ENCODE data around the gene SWAP70. TPM values are rescaled to one million over a fixed set of nuclear protein-coding genes. Genes with fewer than 3 reads are reported as not detected.
A peak's percentile ranks its signal among the peaks of the same experiment; 100 is the strongest.

The SWAP70 gene
- total RNA-seq, 4 donors from 2014 or later, result 29.7 to 53.6 (median 38.8) TPM

DNA sequence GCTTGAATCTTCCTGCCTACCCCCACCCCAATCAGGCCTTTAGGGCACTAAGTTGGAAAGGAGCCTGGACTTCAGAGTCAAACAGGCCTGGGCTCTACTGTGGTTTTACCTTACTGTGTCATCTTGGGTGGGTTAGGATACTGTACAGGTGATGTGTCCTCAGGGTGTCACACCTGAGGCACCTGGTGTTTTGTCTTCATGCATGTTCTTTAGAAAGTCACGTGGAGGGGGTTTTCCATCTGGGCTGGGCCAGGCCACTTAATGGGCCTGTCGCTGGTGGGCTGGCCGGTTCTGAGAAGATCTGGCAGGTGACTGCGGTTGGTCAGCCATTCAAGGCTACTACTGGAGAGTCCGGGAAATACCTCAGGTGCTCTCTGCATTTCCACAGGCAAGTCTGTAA, 92.6 kb downstream of the SWAP70 start:
- no peaks in the 10 kb centered on the region for H3K36me3 ChIP-seq
- peaks cover 20 to 67% of the 10 kb centered on the region in 2 donors for H3K4me1 ChIP-seq
- peak overlapping the region in 2 of 3 donors; percentile 33 to 51 for H3K27ac ChIP-seq
- intact Hi-C loops (cut with DNase I), result loop anchor here (5.0 to 10.0 kb wide), 3 partner anchors 216 to 566 kb away; no protein-coding TSS in a partner anchor
- no peak overlapping the region for H3K4me3 ChIP-seq (replicated peaks in 1 of 3)
- no peaks in the 10 kb centered on the region for H3K9me3 ChIP-seq
- peak; percentile 54 to 59 for DNase-seq
- TF ChIP-seq POLR2A (IDR thresholded peaks at IDR 0.05), result no peak
- TF ChIP-seq, protein P1, sequence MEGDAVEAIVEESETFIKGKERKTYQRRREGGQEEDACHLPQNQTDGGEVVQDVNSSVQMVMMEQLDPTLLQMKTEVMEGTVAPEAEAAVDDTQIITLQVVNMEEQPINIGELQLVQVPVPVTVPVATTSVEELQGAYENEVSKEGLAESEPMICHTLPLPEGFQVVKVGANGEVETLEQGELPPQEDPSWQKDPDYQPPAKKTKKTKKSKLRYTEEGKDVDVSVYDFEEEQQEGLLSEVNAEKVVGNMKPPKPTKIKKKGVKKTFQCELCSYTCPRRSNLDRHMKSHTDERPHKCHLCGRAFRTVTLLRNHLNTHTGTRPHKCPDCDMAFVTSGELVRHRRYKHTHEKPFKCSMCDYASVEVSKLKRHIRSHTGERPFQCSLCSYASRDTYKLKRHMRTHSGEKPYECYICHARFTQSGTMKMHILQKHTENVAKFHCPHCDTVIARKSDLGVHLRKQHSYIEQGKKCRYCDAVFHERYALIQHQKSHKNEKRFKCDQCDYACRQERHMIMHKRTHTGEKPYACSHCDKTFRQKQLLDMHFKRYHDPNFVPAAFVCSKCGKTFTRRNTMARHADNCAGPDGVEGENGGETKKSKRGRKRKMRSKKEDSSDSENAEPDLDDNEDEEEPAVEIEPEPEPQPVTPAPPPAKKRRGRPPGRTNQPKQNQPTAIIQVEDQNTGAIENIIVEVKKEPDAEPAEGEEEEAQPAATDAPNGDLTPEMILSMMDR (IDR thresholded peaks at IDR 0.05), result no peak
- WGBS, 2 donors, result 30 to 47% methylated on average over 2 to 5 of the region's 5 CpGs
- no peaks in the 10 kb centered on the region for H3K27me3 ChIP-seq

DNA sequence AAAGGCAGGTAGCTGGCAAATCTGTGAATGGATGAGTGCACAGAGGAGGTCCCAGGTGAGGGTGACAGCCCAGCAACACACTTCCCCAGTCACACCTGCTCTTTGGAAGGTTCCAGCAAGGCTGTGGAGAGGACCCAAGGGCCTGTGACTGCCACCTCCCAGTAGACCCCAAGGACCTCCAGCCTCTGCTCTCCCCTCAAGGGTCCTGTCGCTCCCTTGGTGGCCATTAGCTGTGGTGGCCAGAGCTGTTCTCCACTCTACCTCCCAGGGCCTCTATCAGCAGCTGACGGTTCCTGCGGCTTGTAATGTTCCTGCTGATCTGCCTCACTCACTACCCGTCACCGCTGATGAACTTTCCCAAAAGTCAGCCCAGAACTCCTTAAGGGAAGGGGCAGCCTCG, 93.0 kb downstream of the SWAP70 start:
- 92 to 95% methylated on average over 6 of the region's 6 CpGs for WGBS, 2 donors
- peak overlapping the region in 2 of 3 donors; percentile 33 to 51 for H3K27ac ChIP-seq
- no peaks in the 10 kb centered on the region for H3K9me3 ChIP-seq
- intact Hi-C loops (cut with DNase I), result loop anchor here (5.0 to 10.0 kb wide), 3 partner anchors 215 to 565 kb away; no protein-coding TSS in a partner anchor
- H3K4me3 ChIP-seq (replicated peaks in 1 of 3), result no peak overlapping the region
- no peaks in the 10 kb centered on the region for H3K27me3 ChIP-seq
- no peak for TF ChIP-seq POLR2A (IDR thresholded peaks at IDR 0.05)
- TF ChIP-seq, protein P1 (IDR thresholded peaks at IDR 0.05), result no peak
- no peaks in the 10 kb centered on the region for H3K36me3 ChIP-seq
- H3K4me1 ChIP-seq, result peaks cover 20 to 67% of the 10 kb centered on the region in 2 donors
- DNase-seq, result no peak

DNA sequence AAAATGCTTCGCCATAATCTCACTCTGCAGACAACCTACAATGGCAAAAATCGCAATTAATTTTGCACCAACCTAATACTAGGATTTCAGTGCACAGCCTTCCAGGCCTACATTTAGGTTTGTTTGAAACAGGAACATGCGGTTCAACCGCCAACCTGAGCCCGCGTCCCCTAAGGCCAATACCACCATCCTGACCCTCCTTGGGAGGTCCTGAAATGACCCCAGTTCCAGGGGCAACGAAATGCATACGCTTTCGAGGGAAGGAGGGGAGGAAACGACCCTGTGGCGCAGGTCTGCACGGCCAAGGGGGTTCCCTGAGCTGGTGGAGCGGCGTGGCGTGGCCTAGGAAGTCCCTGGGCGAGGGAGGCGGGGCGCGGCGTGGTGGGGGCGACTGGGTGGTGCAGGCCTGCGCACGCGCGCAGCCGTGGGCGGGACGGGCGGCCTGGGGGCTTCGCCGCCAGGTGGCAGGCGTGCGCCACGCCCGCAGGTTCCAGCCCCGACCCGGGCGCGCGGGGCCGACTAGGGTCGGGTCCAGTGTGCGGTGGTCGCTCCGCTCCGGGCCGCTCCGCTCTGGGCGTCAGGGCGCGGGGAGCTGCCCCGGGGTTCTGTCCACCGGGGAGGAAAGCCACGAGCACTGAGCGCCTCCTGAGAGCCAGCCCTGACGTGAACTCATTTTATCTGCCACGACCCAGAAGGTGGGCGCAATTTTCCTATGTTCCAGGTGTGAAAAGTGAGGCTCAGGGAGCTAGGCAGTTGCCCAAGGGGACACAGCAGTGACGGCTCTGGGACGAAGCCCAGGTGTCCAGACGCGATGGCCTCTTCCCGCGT, 94.1 kb downstream of the SWAP70 start:
- peak; percentile 88 to 91 for DNase-seq
- TF ChIP-seq, protein P1 (IDR thresholded peaks at IDR 0.05), result peak in 5 of 6 experiments; percentile 35 to 98 (median 95)
- TF ChIP-seq POLR2A (IDR thresholded peaks at IDR 0.05), result peak in 1 of 2 donors; percentile 53
- no peaks in the 10 kb centered on the region for H3K27me3 ChIP-seq
- peak overlapping the region; percentile 66 to 83 (median 81) for H3K27ac ChIP-seq
- H3K4me1 ChIP-seq, result peaks cover 20 to 67% of the 10 kb centered on the region in 2 donors
- peak overlapping the region; percentile 25 to 85 (median 54) for H3K4me3 ChIP-seq (replicated peaks in 1 of 3)
- H3K36me3 ChIP-seq, result no peaks in the 10 kb centered on the region
- intact Hi-C loops (cut with DNase I), result loop anchor here (5.0 to 10.0 kb wide), 3 partner anchors 214 to 564 kb away; no protein-coding TSS in a partner anchor
- WGBS, 2 donors, result 14 to 22% methylated on average over 12 to 20 of the region's 64 CpGs
- no peaks in the 10 kb centered on the region for H3K9me3 ChIP-seq

DNA sequence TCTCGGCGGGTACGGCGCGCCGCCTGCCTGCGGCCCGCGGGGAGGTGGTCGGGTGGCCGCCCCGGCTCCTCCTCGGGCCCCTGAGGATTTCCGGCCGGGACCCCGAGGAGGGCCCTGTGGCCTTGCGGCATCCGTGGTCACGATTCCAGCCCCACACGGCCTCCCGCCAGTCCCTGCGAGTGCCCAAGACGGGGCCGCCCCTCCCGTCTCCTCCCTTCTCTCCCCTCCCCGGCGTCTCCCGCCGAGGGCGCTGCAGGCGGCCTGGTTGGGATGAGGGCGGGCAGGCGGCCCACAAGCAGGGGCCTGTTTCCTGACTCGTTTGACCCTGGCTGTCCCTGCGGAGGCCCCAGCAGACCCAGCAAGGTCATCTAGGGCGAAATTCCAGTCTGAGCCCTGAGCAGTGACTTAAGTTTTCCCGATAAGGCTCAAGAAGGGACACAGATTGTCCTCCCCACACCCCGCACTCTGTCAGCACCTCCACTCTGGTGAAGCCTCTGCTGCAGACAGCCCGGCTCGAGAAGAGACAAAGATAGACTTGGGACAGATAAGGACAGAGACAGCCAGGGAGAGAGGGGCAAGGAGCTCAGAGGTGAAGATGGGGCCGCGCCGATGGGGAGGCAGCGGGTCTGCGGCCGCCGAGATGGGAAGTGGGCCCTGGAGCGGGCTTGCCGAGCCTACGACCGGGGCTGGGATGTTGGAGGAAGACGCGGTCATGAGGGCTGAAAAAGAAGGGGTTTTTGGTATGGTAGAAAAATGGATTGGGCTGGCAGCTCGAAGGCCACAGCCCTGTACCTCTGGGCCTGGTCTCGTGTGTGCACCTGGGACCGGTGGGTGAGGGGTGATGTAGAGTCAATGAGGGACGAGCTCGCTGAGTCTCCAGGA, 95.0 kb downstream of the SWAP70 start:
- WGBS, 2 donors, result 37 to 40% methylated on average over 25 to 39 of the region's 58 CpGs
- H3K36me3 ChIP-seq, result no peaks in the 10 kb centered on the region
- intact Hi-C loops (cut with DNase I), result loop anchor here (5.0 to 10.0 kb wide), 3 partner anchors 213 to 563 kb away; no protein-coding TSS in a partner anchor
- peak overlapping the region; percentile 66 to 83 (median 81) for H3K27ac ChIP-seq
- peak overlapping the region; percentile 25 to 85 (median 54) for H3K4me3 ChIP-seq (replicated peaks in 1 of 3)
- H3K4me1 ChIP-seq, result peaks cover 20 to 59% of the 10 kb centered on the region in 2 donors
- no peaks in the 10 kb centered on the region for H3K9me3 ChIP-seq
- DNase-seq, result peak; percentile 72 to 76
- no peaks in the 10 kb centered on the region for H3K27me3 ChIP-seq
- no peak for TF ChIP-seq POLR2A (IDR thresholded peaks at IDR 0.05)
- TF ChIP-seq, protein P1 (IDR thresholded peaks at IDR 0.05), result no peak
